SK-N-SH (cell line): ENCODE data around the gene SERINC2.

Experiments used
- CHD2 ChIP-seq: fragments of 150-350 bp; IDR thresholded peaks from 2 replicates; pipeline ENCODE4 v1.6.1; 2018; ENCODE audit warnings: low read length; ENCODE audit not compliant: partially characterized antibody
- CTCF ChIP-seq: fragments of 200-600 bp; sonication (generic); IDR thresholded peaks from 2 replicates; pipeline ENCODE4 v1.6.1; 2017; ENCODE audit warnings: antibody characterized with exemption, mild to moderate bottlenecking, moderate library complexity
- EP300 ChIP-seq, 2 experiments: IDR thresholded peaks; 2 replicates each; pipeline versions ENCODE4 v1.4.0 to v1.6.1; 2012; ENCODE audit warnings: borderline replicate concordance in 1 of 2, low read depth in 1 of 2, low read length in 1 of 2
- GABPA ChIP-seq: IDR thresholded peaks from 2 replicates; pipeline ENCODE4 v1.4.0; 2012; ENCODE audit warnings: low read depth, mild to moderate bottlenecking
- JUND ChIP-seq: IDR thresholded peaks from 2 replicates; pipeline ENCODE4 v1.4.0; 2012
- MEF2A ChIP-seq: IDR thresholded peaks from 2 replicates; pipeline ENCODE4 v1.4.0; 2012; ENCODE audit warnings: low read depth, borderline replicate concordance
- MXI1 ChIP-seq: IDR thresholded peaks from 2 replicates; pipeline ENCODE4 v1.6.1; 2012; ENCODE audit warnings: mild to moderate bottlenecking, low read depth, low read length, improper control_type of control experiment
- NFIC ChIP-seq: IDR thresholded peaks from 2 replicates; pipeline ENCODE4 v1.4.0; 2012; ENCODE audit warnings: borderline replicate concordance
- POLR2AphosphoS5 ChIP-seq: IDR thresholded peaks from 2 replicates; pipeline ENCODE4 v1.6.1; 2012; ENCODE audit warnings: low read depth, low read length
- RCOR1 ChIP-seq: fragments of 150-350 bp; IDR thresholded peaks from 2 replicates; pipeline ENCODE4 v1.6.1; 2017; ENCODE audit warnings: antibody characterized with exemption, low read length
- SMC3 ChIP-seq: IDR thresholded peaks from 2 replicates; pipeline ENCODE4 v1.6.1; 2012; ENCODE audit warnings: low read depth, low read length, improper control_type of control experiment
- TEAD4 ChIP-seq: IDR thresholded peaks from 2 replicates; pipeline ENCODE4 v1.4.0; 2012; ENCODE audit warnings: mild to moderate bottlenecking, borderline replicate concordance; ENCODE audit not compliant: insufficient read depth
- USF2 ChIP-seq: fragments of 150-350 bp; IDR thresholded peaks from 2 replicates; pipeline ENCODE4 v1.6.1; 2017; ENCODE audit warnings: antibody characterized with exemption, low read length, low read depth, borderline replicate concordance
- TF ChIP-seq, protein P1 (sequence below): IDR thresholded peaks from 2 replicates; pipeline ENCODE4 v1.6.1; 2012; ENCODE audit warnings: mild to moderate bottlenecking, low read depth, low read length, moderate library complexity

DNA sequence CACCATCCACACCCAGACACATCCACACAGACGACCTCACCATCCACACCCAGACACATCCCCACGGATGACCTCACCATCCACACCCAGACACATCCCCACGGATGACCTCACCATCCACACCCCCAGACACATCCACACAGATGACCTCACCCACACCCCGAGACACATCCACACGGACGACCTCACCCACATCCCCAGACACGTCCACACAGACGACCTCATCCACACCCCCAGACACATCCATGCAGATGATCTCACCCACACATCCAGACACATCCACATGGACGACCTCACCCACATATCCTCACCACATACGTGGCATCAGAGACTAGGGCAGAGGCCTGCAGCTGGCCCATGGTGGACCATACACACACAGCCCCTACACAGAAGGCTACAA is 25.4 kb upstream of the SERINC2 start:
- no peak for TF ChIP-seq CTCF
- no peak for TF ChIP-seq MEF2A
- no peak for TF ChIP-seq CHD2
- TF ChIP-seq GABPA = no peak
- TF ChIP-seq POLR2AphosphoS5 = no peak
- TF ChIP-seq USF2 = no peak
- TF ChIP-seq, protein P1, sequence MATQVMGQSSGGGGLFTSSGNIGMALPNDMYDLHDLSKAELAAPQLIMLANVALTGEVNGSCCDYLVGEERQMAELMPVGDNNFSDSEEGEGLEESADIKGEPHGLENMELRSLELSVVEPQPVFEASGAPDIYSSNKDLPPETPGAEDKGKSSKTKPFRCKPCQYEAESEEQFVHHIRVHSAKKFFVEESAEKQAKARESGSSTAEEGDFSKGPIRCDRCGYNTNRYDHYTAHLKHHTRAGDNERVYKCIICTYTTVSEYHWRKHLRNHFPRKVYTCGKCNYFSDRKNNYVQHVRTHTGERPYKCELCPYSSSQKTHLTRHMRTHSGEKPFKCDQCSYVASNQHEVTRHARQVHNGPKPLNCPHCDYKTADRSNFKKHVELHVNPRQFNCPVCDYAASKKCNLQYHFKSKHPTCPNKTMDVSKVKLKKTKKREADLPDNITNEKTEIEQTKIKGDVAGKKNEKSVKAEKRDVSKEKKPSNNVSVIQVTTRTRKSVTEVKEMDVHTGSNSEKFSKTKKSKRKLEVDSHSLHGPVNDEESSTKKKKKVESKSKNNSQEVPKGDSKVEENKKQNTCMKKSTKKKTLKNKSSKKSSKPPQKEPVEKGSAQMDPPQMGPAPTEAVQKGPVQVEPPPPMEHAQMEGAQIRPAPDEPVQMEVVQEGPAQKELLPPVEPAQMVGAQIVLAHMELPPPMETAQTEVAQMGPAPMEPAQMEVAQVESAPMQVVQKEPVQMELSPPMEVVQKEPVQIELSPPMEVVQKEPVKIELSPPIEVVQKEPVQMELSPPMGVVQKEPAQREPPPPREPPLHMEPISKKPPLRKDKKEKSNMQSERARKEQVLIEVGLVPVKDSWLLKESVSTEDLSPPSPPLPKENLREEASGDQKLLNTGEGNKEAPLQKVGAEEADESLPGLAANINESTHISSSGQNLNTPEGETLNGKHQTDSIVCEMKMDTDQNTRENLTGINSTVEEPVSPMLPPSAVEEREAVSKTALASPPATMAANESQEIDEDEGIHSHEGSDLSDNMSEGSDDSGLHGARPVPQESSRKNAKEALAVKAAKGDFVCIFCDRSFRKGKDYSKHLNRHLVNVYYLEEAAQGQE = no peak
- no peak for TF ChIP-seq SMC3
- TF ChIP-seq TEAD4 = no peak
- TF ChIP-seq RCOR1 = no peak
- TF ChIP-seq JUND = no peak
- TF ChIP-seq MXI1 = no peak
- no peak for TF ChIP-seq NFIC
- no peak for TF ChIP-seq EP300 (IDR thresholded peaks at IDR 0.05; ENCODE audit: borderline replicate concordance in 1 of 2, low read depth in 1 of 2, low read length in 1 of 2)
